GF-D8 (cell line): ENCODE measurements around the gene PRXL2B.
"Not testable (repeated sequence)": the region's sequence is repeated elsewhere in the genome, so short reads cannot be mapped to it uniquely, and the experiment has no call there.

Source experiments
- DNase-seq: peaks from one replicate; lab custom pipeline; 2025; lab: John Stamatoyannopoulos, UW

PRXL2B gene

GRCh38 chr1:2612591-2613365 is 26.2 kb downstream of the PRXL2B start:
- no peak for DNase-seq

DNA sequence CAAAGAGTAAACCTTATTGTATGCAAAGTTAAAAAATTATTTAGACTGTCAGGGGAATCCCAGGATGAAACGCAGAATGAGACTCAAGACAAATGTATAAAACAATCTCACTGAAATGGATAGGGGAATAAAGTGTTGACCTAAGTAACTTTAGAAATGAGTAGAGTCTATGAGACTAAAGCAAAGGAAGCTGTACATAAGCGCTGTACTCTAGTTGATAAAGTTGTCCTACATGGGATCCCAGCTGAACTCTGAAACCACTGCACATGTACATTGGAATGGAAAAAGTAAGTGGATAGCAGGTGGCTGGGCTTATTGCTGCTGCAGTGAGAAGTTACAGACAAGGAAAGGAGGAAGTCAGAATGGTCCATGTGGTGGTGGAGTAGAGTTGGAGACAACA is 27.6 kb downstream of the PRXL2B start:
- DNase-seq: no peak

GRCh38 chr1:2617971-2618470 is 31.4 kb downstream of the PRXL2B start:
- DNase-seq: no peak

- no peak for DNase-seq
Observed at GRCh38 chr1:2623571-2624337, 37.2 kb downstream of the PRXL2B start.

DNA sequence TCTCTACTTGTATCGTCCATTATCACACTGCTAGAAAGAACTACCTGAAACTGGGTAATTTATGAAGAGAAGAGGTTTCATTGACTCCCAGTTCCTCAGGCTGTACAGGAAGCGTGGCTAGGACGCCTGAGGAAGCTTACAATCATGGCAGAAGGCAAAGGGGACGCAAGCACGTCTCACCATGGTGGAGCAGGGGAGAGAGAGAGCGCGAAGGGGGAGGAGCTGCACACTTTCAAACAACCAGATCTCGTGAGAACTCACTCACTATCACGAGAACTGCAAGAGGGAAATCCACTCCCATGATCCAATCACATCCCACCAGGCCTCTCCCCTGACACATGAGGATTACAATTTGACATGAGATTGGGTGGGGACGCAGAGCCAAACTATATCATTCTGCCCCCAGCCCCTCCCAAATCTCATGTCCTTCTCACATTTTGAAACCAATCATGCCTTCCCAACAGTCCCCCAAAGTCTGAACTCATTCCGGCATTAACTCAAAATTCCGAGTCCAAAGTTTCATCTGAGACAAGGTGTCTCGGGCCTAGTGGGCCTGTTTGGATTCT is 38.2 kb downstream of the PRXL2B start:
- DNase-seq: no peak

DNA sequence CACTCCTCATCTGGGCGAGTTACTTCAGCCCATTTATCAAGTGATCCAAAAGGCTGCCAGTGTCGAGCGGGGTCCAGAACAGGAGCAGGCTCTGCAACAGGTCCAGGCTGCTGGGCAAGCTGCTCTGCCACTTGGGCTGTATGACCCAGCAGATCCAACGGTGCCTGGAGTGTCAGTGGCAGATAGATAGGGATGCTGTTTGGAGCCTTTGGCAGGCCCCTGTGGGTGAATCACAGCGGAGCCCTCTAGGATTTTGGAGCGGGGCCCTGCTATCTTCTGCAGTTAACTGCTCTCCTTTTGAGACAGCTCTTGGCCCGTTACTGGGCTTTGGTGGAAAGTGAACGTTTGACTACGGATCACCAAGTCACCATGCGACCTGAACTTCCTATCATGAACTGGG is 38.7 kb downstream of the PRXL2B start:
- no peak for DNase-seq

DNA sequence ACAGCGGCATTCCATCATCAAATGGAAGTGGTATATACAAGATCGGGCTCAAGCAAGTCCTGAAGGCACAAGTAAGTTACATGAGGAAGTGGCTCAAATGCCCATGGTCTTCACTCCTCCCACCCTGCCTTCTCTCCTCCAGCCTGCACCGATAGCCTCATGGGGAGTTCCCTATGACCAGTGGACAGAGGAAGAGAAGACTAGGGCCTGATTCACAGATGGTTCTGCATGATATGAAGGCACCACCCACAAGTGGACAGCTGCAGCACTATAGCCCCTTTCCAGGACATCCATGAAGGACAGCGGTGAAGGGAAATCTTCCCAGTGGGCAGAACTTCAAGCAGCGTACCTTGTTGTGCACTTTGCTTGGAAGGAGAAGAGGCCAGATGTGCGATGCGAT is 39.2 kb downstream of the PRXL2B start:
- DNase-seq: not testable (repeated sequence)

DNA sequence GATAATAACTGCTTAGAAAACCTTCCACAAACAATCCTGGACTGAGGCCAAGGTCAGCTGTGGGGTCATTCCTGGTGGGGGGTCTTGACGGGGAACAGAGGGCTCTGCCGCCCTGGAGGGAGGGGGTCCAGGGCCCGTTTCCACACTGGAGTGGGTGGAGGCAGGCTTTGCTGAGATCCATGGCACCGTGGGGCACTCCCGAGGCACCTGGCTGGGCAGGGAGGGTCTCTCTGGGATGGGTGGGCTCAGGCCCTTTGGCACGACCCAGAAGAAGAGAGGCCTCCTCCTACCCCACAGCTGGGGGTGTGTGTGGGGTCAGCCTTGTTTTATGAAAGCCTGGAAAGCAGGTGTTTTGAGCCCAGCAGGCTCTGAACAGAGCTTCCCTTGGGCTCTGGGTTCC is 41.2 kb downstream of the PRXL2B start:
- no peak for DNase-seq

DNA sequence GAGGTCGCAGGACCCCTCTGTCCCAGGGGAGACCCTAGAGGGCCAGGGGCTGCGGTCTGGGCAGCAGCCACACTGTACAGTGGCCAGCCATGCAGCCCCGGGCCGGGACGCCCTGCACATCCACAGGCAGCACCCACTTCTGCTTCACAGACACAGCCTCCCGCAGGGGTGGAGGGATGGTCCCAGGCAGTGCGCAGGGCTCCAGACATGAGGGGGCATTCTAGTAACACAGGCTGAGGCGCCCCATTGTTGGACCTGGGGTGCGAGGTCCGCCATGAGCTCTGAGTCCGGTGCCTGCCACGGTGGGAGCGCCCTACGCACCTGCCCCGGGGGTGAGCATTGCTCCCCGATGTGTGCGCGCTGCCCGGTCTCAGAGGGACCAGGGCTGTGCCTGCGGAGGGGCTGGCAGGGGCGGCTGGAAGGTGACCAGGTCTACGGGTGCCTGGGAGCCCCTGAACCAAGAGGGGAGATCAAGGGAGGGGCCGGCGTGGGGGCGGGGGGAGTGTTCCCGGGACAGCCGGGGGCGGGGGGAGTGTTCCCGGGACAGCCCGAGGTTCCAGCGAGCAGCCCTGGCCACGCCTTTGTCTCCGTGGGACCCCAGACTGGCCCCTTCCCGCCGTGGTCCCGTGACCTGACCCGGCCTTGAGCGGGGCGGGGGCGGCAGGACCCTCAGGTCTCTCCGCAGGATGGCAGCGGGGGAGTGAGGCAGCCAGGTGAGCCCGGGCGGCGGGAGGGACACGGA is 41.8 kb downstream of the PRXL2B start:
- DNase-seq: no peak

DNA sequence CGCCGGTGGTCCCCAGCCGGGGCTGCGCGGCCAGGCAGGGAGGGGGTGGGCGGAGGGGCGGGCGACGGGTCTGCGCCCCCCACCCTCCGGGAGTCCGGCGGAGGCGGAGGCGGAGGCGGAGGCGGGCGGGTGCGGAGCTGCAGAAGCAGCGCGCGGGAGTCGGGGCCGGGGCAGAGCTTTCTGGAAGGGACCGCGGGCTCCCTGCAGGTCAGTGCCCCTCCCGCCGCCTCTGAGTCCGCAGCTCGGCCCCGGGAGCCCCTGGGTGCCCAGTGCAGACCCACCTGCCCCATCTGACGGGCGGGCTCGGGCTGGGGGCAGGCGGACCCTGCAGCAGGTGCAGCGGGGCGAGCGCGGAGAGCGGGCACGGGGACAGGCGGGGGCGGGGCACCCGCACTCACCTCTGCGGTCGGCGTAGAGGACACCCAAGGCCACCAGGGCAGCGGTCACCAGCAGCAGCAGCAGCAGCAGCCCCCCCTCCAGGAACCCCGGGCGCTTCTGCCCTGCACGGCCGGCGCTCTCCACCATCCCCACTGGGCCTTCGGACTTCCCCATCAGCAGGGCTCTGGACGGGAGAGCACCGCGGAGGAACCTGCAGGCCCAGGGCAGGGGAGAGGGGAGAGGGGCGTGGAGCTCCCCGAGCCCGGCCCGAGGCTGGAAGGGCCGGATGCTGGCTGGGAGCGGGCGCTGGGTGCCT is 42.5 kb downstream of the PRXL2B start:
- no peak for DNase-seq

- DNase-seq: no peak
Observed at GRCh38 chr1:2629627-2630497, 43.3 kb downstream of the PRXL2B start.

- no peak for DNase-seq
Observed at GRCh38 chr1:2630498-2631135, 44.0 kb downstream of the PRXL2B start.

DNA sequence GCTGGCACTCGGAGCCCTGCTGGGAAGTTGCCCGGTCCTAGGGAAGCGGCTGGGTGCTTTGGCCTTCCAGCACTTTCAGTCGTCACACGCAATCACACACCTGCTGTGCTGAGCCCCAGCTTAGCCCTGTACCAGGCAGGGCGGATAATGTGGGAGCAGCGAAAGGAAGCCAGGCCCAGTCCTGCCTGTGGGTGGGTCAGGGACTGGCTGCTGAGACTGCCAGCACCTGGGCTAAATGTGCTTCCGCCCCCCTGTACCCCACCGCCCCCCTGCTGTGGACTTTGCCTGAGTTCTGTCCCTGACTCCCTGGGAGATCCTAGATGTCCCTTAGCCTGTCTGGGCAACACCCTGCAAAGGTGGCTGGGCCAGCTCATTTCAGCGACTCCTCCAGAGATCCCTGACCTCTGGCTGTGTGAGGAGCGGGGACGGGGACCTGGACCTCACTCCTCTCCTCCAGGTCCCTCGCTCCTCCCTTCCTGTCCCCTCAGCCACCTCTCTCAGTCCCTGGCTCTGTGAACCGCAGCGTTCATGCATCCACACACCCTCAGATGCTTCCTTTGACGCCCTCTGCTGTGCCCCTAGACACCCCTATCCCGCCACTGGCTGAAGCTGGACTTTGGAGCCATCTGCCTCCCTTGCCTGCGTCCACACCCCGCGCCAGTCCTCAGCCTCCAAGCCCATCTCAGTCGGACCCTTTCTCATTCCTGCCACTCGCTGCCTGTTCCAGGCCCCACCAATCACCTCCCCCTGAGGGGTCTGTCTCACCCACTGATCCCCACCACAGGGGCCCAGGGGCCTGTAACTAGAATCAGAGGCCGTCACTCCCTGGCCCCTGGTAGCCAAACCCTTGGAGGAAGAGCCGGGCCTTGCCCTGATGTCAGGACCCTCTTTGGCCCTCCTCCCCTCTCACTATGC is 44.8 kb downstream of the PRXL2B start:
- no peak for DNase-seq

GRCh38 chr1:2632051-2632430 is 45.5 kb downstream of the PRXL2B start:
- no peak for DNase-seq

DNA sequence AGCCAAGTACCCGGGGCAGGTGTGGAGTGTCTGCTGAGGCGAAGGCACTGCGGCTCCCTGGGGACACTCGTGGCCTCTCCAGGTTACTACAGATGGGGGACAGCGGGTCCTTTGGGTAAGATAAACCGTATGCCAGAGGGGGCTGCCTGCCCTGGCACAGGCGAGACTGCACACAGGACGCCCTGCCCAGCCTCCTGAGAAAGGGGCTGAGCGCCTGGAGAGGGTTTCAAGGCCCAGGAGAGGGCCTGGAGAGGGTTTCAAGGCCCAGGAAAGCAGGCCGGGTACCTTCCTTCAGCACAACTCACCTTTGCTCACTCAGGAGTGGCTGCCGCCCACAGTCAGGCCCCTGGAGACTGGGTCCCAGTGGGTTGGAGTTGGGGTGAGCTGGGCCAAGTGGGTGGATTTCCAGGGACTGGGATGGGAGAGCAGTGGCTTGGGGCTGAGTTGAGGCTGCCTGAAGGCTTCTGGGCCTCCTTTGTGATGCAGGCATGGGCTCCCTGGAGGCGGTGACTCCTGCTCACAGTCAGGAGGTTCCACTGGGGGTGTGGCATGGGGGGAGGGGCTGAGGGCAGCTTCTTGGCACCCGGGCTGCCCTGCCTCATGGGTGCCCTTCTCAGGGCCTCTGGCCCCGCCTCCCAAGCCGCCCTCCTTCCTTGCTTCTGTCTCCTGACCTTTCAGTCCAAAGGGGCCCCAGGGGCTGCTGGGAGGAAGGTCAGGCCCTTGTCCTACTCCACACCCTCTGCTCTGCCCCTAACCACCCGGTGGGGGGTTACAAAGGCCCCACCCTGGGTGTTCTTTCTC is 46.2 kb downstream of the PRXL2B start, which contains the start of gene MMEL1:
Gene MMEL1 (minus strand): TSS at position 456 of the 801 bp plus-strand sequence. CDS start 3,532 bp downstream, outside the sequence.
- no peak for DNase-seq

GRCh38 chr1:2633366-2633935 is 46.9 kb downstream of the PRXL2B start:
- DNase-seq: no peak

DNA sequence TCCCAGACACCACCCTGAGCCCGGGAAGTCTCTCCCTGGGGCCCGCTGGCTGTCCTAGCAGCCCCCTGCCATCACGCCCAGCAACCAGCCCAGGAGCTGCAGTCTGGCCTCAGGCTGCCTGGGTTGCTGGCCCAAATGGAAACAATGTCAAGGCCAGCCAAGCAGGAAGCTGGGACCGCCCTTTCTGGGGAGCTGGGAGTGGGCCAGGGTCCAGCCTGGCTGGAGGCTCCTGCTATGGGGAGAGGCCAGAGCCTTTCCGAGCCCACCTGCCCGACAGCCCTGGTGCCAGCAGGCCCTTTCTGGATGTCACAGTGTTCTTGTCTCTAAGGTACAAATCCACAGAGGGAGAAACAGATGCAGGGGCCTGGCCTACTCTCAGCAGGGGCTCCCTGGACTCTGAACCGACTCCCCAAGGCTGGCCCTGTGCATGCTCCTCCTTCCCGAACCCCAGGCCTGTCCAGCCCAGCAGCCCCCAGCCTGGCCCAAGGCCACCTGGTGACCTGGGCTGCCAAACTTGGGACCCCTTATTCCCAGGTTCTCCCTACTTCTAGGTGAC is 47.4 kb downstream of the PRXL2B start:
- DNase-seq: no peak
